Mesendoderm (in vitro differentiated cells): ENCODE measurements around the gene APOD.
"Not testable (repeated sequence)": the region's sequence is repeated elsewhere in the genome, so short reads cannot be mapped to it uniquely, and the experiment has no call there.

Experiments
- DNase-seq: peaks from one replicate; pipeline ENCODE4 v3.0.0; 2013
- H2AK5ac ChIP-seq: 2 replicates; pipeline ENCODE4 v1.6.1; 2013; ENCODE audit warnings: low read length, inconsistent platforms
- H2BK120ac ChIP-seq: 2 replicates; pipeline ENCODE4 v1.6.1; 2013; ENCODE audit warnings: low read depth, mild to moderate bottlenecking, low read length, moderate library complexity, mixed read lengths
- H2BK15ac ChIP-seq: replicated peaks from 2 replicates; pipeline ENCODE4 v1.6.1; 2013; ENCODE audit warnings: low read depth, mild to moderate bottlenecking, moderate library complexity
- H2BK5ac ChIP-seq: 2 replicates; pipeline ENCODE4 v1.6.1; 2013; ENCODE audit warnings: low read length, inconsistent platforms
- H3K18ac ChIP-seq: 2 replicates; pipeline ENCODE4 v1.6.1; 2013; ENCODE audit warnings: mild to moderate bottlenecking, low read length, mixed read lengths
- H3K23ac ChIP-seq: one replicate; pipeline ENCODE4 v1.6.1; 2013; ENCODE audit warnings: low read length
- H3K27ac ChIP-seq: 2 replicates; pipeline ENCODE4 v1.5.1; 2013; ENCODE audit warnings: low read depth, mild to moderate bottlenecking, inconsistent platforms, low read length, moderate library complexity
- H3K27me3 ChIP-seq: 2 replicates; pipeline ENCODE4 v1.6.1; 2013; ENCODE audit warnings: low read length, control low read depth, mild to moderate bottlenecking, inconsistent platforms; ENCODE audit not compliant: insufficient read depth, poor library complexity
- H3K36me3 ChIP-seq: 2 replicates; pipeline ENCODE4 v1.6.1; 2013; ENCODE audit warnings: low read length, inconsistent platforms; ENCODE audit not compliant: control insufficient read depth, insufficient read depth
- H3K4ac ChIP-seq: one replicate; pipeline ENCODE4 v1.6.1; 2013; ENCODE audit warnings: low read depth, mild to moderate bottlenecking, low read length, moderate library complexity
- H3K4me1 ChIP-seq: 2 replicates; pipeline ENCODE4 v1.6.1; 2013; ENCODE audit warnings: low read depth, low read length, inconsistent platforms; ENCODE audit not compliant: control insufficient read depth
- H3K4me2 ChIP-seq: 2 replicates; pipeline ENCODE4 v1.6.1; 2013; ENCODE audit warnings: low read length
- H3K4me3 ChIP-seq: 2 replicates; pipeline ENCODE4 v1.5.1; 2013; ENCODE audit warnings: mild to moderate bottlenecking, low read length
- H3K56ac ChIP-seq: one replicate; pipeline ENCODE4 v1.6.1; 2013; ENCODE audit warnings: low read length
- H3K79me1 ChIP-seq: 2 replicates; pipeline ENCODE4 v1.6.1; 2013; ENCODE audit warnings: low read length, inconsistent platforms
- H3K79me2 ChIP-seq: 2 replicates; pipeline ENCODE4 v1.6.1; 2013; ENCODE audit warnings: mild to moderate bottlenecking, low read length; ENCODE audit not compliant: control insufficient read depth, insufficient read depth
- H3K9ac ChIP-seq: 2 replicates; pipeline ENCODE4 v1.6.1; 2013; ENCODE audit warnings: low read length, inconsistent platforms
- H4K5ac ChIP-seq: one replicate; pipeline ENCODE4 v1.6.1; 2013; ENCODE audit warnings: low read length
- H4K8ac ChIP-seq: one replicate; pipeline ENCODE4 v1.6.1; 2013; ENCODE audit warnings: low read depth, mild to moderate bottlenecking, control low read depth, low read length, moderate library complexity
- WGBS: extraction: QIAGEN DNeasy Blood & Tissue Kit; methylation state at CpG from one replicate; pipeline ENCODE4 v1.1.7; 2013; ENCODE audit warnings: low lambda C conversion rate, missing lambda C conversion rate; ENCODE audit not compliant: insufficient coverage; ENCODE audit errors: extremely low coverage; 5-methylcytosine and 5-hydroxymethylcytosine counted together

Gene APOD

DNA sequence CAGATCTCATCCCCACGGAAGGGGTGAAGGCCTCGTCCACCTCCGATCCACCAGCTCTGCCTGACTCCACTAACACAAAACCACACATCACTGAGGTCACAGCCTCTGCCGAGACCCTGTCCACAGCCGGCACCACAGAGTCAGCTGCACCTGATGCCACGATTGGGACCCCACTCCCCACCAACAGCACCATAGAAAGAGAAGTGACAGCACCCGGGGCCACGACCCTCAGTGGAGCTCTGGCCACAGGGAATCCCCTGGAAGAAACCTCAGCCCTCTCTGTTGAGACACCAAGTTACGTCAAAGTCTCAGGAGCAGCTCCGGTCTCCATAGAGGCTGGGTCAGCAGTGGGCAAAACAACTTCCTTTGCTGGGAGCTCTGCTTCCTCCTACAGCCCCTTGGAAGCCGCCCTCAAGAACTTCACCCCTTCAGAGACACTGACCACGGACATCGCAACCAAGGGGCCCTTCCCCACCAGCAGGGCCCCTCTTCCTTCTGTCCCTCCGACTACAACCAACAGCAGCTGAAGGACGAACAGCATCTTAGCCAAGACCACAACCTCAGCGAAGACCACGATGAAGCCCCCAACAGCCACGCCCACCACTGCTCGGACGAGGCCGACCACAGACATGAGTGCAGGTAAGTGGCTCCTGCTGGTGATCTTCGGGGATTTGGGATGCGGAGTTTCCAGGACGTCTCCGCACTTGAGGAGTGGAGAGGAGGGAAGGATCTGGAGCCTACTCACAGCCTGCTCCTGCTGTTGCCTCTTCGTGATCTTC is 36.0 kb upstream of the APOD start:
- not testable (repeated sequence) for H2BK15ac ChIP-seq, H3K4ac ChIP-seq, H2BK5ac ChIP-seq, H3K56ac ChIP-seq, H3K79me2 ChIP-seq, H3K18ac ChIP-seq, H4K8ac ChIP-seq, H2AK5ac ChIP-seq, H3K27ac ChIP-seq, H3K23ac ChIP-seq, H3K79me1 ChIP-seq, H3K4me3 ChIP-seq, DNase-seq, H3K4me1 ChIP-seq, H3K9ac ChIP-seq, H3K36me3 ChIP-seq, H4K5ac ChIP-seq, H3K4me2 ChIP-seq, H2BK120ac ChIP-seq, H3K27me3 ChIP-seq
- no CpG with 5 or more reads among the region's 26 CpGs for WGBS

DNA sequence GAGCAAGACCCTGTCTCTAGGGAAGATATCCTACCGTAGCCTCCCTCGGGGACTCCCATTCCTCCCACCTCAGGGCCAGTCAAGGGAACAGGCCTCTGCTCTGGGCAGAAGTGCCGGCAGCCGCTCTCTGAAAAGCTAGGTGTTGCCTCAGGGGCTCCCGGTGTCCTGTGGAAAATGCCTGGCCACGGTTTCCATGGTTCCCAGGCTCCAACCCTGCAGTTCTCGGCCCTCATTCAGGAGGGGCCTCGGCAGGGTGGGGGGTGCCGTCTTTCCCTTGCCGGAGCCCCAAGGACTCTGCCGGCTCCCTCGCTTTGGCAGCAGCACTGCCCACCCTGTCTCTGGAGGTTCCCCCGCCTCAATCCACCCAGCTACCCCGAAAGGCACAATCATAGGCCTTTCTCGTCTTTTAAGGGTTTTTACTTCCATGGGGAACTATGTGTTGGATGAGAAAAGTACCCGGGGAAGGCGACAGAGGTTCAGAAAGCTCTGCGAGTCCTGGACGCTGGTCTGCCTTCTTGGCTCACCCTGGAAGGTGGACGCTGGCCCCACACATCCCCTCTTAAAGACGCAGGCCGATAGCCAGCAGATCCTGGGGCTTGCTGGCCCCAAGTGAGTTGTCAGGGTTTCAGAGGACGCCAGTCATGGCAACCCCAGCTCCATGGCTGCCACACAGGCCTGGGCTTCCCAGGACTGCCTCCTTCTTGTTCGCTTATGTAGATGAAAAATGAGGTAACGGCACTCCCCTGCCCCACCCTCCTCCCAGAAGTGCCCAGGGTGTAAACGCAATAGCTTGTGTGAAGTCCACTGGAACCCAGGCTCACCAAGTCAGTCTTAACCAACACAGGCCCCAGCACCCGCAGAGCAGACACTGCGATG is 34.3 kb upstream of the APOD start:
- not testable (repeated sequence) for H2BK120ac ChIP-seq, H2AK5ac ChIP-seq, H3K79me1 ChIP-seq, H2BK5ac ChIP-seq, H3K9ac ChIP-seq, H4K5ac ChIP-seq, H3K18ac ChIP-seq, H3K36me3 ChIP-seq, H3K4me1 ChIP-seq, DNase-seq, H3K79me2 ChIP-seq, H3K4me3 ChIP-seq, H3K27me3 ChIP-seq, H3K4me2 ChIP-seq, H3K23ac ChIP-seq, H2BK15ac ChIP-seq, H4K8ac ChIP-seq, H3K4ac ChIP-seq, H3K27ac ChIP-seq, H3K56ac ChIP-seq
- WGBS = no CpG with 5 or more reads among the region's 28 CpGs

DNA sequence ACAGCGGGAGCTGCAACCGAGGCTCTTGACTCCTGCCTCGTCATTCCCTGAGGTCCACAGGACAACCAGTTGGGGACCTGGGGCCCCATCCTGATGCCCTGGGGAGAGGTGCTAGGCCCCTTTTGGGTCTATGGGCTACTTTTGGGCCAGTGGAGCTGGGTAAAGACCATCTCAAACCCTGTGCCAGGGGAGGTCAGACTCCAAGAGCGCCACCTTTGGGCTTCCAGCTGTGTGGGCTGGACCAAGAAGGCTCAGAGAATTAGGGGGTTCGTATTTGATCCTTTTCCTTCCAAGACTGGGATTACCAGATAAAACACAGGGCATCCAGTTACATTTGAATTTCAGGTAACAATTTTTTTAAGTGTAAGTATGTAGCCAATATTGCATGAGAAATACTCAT is 33.4 kb upstream of the APOD start:
- not testable (repeated sequence) for H3K23ac ChIP-seq, H3K4me3 ChIP-seq, H3K56ac ChIP-seq, H3K36me3 ChIP-seq, H3K18ac ChIP-seq, H3K79me2 ChIP-seq, H3K27ac ChIP-seq, H2BK15ac ChIP-seq, H4K5ac ChIP-seq, H3K4ac ChIP-seq, H4K8ac ChIP-seq, H3K4me1 ChIP-seq, H2AK5ac ChIP-seq, H2BK120ac ChIP-seq, H3K27me3 ChIP-seq, H3K4me2 ChIP-seq, DNase-seq, H3K79me1 ChIP-seq, H2BK5ac ChIP-seq, H3K9ac ChIP-seq
- no CpG with 5 or more reads among the region's 5 CpGs for WGBS

DNA sequence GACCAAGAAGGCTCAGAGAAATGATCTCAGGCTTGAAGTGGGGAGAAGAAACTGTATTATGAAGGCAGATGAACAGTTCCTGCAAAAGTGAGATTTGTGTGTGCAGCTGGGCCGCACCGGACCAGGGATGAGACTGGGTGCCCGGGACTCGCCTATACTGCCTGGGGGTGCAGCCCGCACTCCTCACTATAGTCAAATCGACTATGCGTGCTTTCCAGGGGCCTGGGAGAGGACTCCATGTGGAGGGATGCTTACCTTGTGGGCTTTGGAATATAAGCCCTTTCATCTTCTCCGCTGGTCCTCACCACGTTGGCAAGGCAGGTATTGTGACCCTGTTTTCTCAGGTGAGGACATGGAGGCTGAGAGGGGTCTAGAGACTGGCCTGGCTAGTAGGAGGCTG is 32.9 kb upstream of the APOD start:
- H3K4me3 ChIP-seq = no peak overlapping the region
- H3K56ac ChIP-seq = no peak overlapping the region
- no peak overlapping the region for H4K5ac ChIP-seq
- H2BK5ac ChIP-seq = no peak overlapping the region
- no peak overlapping the region for H2BK15ac ChIP-seq
- no CpG with 5 or more reads among the region's 9 CpGs for WGBS
- H3K4me2 ChIP-seq = no peak overlapping the region
- H3K27me3 ChIP-seq = no peaks in the 10 kb centered on the region
- H3K79me1 ChIP-seq = no peaks in the 10 kb centered on the region
- no peak for DNase-seq
- no peak overlapping the region for H3K9ac ChIP-seq
- H2BK120ac ChIP-seq = no peak overlapping the region
- no peak overlapping the region for H3K4ac ChIP-seq
- no peak overlapping the region for H3K23ac ChIP-seq
- H3K79me2 ChIP-seq = no peaks in the 10 kb centered on the region
- H3K36me3 ChIP-seq = no peaks in the 10 kb centered on the region
- no peak overlapping the region for H3K27ac ChIP-seq
- H3K18ac ChIP-seq = no peak overlapping the region
- no peak overlapping the region for H2AK5ac ChIP-seq
- H4K8ac ChIP-seq = no peak overlapping the region
- no peaks in the 10 kb centered on the region for H3K4me1 ChIP-seq

DNA sequence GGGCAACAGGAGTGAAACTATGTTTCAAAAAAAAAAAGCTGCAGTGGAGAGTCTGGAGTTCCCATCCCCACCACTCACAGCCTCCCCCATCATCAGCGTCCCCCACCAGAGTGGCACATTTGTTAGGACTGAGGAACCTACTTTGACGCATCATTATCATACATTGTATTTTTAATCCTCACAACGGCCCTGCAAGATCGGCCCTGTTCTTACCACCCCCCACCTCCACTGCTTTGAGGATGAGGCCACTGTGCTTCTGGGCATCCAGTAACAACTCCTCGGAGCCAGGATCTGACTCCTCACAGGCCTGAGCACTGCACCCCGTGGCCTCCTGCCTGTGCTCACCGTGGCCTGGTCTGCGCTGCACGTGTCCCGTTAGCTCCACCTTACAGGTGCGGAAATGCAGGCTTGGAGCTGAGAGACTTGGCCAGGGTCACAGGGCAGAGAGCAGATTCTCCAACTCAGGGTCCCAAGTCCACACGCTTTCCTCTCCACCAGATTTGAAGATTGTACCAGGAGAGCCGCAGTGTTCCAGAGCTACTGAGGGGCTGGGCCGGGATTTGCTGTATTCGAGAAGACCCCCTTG is 32.3 kb upstream of the APOD start:
- H3K4me3 ChIP-seq, H3K18ac ChIP-seq, H2BK120ac ChIP-seq, H3K4me1 ChIP-seq, H4K8ac ChIP-seq, H3K79me1 ChIP-seq, H3K79me2 ChIP-seq, H2AK5ac ChIP-seq, H3K56ac ChIP-seq, H3K4ac ChIP-seq, H3K23ac ChIP-seq, H3K4me2 ChIP-seq, H2BK5ac ChIP-seq, H3K36me3 ChIP-seq, H3K9ac ChIP-seq, H4K5ac ChIP-seq, H2BK15ac ChIP-seq, H3K27me3 ChIP-seq, H3K27ac ChIP-seq: not testable (repeated sequence)
- no CpG with 5 or more reads among the region's 15 CpGs for WGBS
- peak; percentile 8 for DNase-seq
